Fibroblast of pulmonary artery (primary cell): Measurements from ENCODE around the gene RABAC1.

Experiments
- DNase-seq: peaks from one replicate; pipeline ENCODE4 v3.0.0-alpha.2; 2010; ENCODE audit warnings: low read depth
- H3K4me3 ChIP-seq: replicated peaks from 2 replicates; pipeline ENCODE4 v1.5.1; 2011; ENCODE audit warnings: low read depth, mild to moderate bottlenecking, control low read depth, low read length, moderate library complexity
- TF ChIP-seq, protein P1 (sequence below): IDR thresholded peaks from 2 replicates; pipeline ENCODE4 v1.5.1; 2011; ENCODE audit warnings: mild to moderate bottlenecking, control low read depth, low read length, inconsistent platforms; ENCODE audit errors: missing control alignments

RABAC1 gene

DNA sequence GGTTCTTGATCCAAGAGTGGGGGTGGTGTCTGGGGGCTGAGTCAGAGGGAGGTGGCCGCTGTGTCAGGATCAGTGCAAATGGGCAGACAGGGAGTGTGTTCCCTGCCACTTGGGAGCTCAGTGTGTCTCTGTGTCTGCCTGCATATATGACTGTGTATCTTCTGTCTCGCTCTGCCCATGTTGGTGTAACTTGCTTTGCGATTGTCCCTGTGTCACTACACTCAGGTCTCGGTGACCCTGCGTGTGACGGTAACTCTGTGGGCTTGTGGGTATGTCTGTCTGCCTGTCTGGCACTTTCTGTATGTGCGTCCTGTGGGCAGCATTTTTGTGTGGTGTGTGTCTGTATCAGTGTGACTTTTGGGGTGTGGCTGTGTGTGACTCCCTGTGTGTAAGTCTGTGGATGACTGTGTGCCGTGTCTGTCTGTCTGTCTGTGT, 22.7 kb downstream of the RABAC1 start:
- no peak for DNase-seq
- TF ChIP-seq, protein P1, sequence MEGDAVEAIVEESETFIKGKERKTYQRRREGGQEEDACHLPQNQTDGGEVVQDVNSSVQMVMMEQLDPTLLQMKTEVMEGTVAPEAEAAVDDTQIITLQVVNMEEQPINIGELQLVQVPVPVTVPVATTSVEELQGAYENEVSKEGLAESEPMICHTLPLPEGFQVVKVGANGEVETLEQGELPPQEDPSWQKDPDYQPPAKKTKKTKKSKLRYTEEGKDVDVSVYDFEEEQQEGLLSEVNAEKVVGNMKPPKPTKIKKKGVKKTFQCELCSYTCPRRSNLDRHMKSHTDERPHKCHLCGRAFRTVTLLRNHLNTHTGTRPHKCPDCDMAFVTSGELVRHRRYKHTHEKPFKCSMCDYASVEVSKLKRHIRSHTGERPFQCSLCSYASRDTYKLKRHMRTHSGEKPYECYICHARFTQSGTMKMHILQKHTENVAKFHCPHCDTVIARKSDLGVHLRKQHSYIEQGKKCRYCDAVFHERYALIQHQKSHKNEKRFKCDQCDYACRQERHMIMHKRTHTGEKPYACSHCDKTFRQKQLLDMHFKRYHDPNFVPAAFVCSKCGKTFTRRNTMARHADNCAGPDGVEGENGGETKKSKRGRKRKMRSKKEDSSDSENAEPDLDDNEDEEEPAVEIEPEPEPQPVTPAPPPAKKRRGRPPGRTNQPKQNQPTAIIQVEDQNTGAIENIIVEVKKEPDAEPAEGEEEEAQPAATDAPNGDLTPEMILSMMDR, result no peak
- no peak overlapping the region for H3K4me3 ChIP-seq

DNA sequence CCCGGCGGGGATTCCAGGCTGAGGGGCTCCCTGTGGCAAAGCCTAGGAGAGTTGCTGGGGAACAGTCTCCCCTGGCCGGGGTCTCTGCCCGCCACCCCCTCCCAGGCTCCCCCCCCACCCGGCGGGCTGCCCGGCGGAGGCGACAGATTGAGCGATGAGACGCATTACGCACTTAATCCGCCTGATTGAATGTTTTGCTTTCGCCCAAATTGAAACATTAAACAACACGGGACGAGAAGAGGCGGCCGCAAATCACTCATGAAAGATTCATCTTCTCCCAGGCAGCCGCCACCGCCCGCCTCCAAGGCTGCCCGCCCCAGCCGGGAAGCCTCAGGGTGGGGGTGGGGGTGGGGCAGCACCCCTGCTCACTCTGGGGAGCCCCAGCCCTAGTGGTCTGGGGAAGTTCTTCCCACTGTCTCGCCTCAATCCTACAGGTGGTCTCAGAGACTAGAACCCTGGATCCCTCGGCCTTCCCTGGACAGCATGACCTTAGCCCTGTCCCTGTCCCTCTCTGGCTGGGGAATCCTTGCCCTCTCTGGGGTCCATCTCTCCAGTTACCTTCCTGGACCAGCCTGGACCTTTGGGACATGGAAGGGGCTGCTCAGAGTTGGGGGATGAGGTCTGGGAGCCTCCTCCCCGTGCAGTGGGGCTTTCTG, 23.2 kb downstream of the RABAC1 start:
- TF ChIP-seq, protein P1, result no peak
- DNase-seq, result no peak
- no peak overlapping the region for H3K4me3 ChIP-seq

DNA sequence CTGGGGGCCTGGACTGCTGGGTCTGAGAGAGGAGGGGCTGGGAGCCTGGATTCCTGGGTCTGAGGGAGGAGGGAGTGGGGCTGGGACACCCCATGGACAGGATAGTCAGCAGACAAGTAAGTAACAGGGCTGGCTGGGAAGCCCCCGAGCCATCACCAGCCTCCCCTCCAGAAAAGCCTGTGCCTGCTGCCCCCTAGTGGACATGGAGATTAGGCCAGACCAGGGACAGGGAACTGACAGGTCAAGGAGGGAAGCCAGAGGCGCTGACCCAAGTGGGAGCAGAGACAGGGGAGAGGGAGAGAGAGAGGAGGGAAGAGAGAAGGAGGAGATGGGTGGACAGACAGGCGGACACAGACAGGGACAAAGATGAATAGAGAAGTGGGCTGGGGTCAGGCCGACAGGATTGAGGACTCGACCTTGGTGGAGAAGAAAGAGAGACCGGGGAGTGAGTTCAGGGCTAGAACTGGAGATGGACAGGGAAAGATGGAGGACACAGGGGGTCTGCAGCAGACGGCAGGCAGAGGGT, 24.2 kb downstream of the RABAC1 start:
- peak; percentile 54 for DNase-seq
- H3K4me3 ChIP-seq, result no peak overlapping the region
- TF ChIP-seq, protein P1, result peak; percentile 94

DNA sequence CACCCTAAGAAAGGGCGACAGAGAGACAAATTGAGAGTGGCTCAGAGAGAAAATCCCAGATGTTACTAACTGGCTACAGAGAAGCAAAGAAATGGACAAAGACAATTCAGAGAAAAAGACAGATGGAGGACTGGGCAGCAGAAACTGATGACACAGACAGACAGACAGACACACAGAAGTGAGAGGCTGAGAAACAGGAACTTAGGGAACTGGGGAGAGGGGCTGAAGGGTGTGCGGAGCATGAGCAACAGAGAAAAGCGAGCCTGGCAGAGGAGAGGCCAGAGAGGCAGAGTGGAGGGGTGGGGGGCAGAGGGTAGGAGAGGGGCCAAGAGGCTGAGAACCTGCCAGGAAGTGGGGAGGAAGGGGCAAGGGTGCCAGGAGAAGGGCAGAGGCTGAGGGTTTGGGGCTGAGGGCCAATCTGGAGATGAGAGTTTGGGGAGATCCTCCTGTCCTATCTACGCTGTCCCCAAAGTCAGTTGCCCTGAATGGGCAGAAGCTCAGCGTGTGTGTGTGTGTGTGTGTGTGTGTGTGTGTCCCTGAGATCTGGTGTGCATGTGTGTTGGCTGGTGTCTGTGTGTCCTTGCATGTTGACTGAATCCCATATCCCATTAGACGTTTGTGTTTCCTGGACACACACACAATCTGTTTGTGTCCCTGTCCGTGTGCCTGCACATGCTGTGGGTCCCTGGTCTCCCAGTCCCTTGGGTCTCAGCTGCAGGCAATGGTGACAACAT, 25.3 kb downstream of the RABAC1 start:
- no peak overlapping the region for H3K4me3 ChIP-seq
- DNase-seq, result no peak
- TF ChIP-seq, protein P1, result no peak

DNA sequence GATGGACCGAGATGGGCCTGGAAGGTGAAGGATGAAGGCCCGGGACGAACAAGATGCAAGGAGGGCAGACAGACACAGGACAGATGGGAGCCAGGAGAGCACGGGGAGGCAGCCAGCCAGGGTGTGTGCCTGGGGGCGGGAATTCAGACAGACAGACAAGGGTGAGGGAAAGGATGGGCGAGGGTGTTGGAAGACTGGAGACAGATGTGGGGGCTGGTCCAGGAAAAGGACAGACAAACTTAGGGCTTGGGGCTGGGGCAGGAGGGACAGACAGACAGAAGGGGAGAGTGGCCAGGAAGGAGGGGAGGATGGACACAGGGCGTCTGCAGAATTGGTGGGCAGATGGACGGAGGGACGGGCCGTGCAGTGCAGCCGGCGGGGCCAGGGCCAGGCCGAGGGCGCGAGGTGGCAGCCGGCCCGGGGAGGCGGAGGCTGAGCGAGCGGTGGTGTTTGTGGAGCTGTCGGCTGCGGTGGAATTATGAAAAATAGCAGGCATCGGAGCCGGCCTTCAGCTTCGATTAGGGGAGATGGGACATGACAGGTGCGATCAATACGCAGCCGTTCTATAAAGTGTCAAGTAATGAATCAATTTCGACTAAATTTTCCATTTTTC, 26.3 kb downstream of the RABAC1 start:
- no peak for DNase-seq
- TF ChIP-seq, protein P1, result no peak
- H3K4me3 ChIP-seq, result no peak overlapping the region

DNA sequence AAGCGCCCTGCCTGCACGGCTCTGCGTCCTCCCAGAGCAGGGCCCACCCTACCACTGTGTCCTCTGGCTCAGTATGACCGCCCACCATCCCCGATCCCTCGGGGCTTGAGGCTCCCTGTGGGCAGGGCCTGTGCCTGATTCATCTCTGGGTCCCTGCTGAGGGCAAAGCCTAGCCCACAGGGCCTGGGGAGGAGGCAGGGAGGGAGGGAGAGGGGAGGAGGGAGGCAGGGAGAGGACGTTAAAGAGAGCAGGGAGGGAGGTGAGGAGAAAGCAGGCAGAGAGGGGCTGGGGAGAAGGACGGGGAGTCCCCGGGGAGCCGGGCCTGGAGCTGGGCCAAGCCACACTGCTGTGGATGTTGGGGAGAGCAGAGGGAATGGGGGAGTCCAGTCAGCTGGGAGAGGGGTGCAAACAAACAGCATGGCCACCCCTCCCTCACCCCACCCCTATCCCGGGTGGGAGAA, 26.8 kb downstream of the RABAC1 start:
- DNase-seq, result no peak
- H3K4me3 ChIP-seq, result no peak overlapping the region
- TF ChIP-seq, protein P1, result no peak
